ENCODE data around the gene PRKAG3. TPM values are rescaled to one million over a fixed set of nuclear protein-coding genes. Genes with fewer than 3 reads are reported as not detected.
"Not testable (repeated sequence)": the region's sequence is repeated elsewhere in the genome, so short reads cannot be mapped to it uniquely, and the experiment has no call there.

The PRKAG3 gene
- total RNA-seq, 3 donors from 2014 or later: not detected

- Histone ChIP-seq H3K9me3 (no peaks in the 10 kb centered on the region), H3K36me3 (no peaks in the 10 kb centered on the region), H3K27me3 (no peaks in the 10 kb centered on the region), H3K27ac (no peak overlapping the region), H3K4me3 (no peak overlapping the region), H3K4me1 (no peaks in the 10 kb centered on the region)
- TF ChIP-seq POLR2A (IDR thresholded peaks at IDR 0.05): no peak
- no peak for TF ChIP-seq POLR2AphosphoS5 (IDR thresholded peaks at IDR 0.05)
- no peak for TF ChIP-seq CTCF (IDR thresholded peaks at IDR 0.05)
- intact Hi-C loops (cut with DNase I; ENCODE audit: low total_unique reads): no loop called here
- no peak for DNase-seq (ENCODE audit: low spot score in 2 of 2)
These were observed 54.2 kb downstream of the PRKAG3 start for GRCh38 chr2:218777276-218777990.

GRCh38 chr2:218776488-218776887 lies 55.1 kb downstream of the PRKAG3 start:
- intact Hi-C loops (cut with DNase I; ENCODE audit: low total_unique reads): no loop called here
- no peak for DNase-seq (ENCODE audit: low spot score in 2 of 2)
- no peaks in the 10 kb centered on the region for H3K27me3 ChIP-seq
- H3K36me3 ChIP-seq: no peaks in the 10 kb centered on the region
- H3K9me3 ChIP-seq: no peaks in the 10 kb centered on the region
- no peaks in the 10 kb centered on the region for H3K4me1 ChIP-seq
- H3K27ac ChIP-seq: no peak overlapping the region
- no peak overlapping the region for H3K4me3 ChIP-seq
- TF ChIP-seq POLR2A (IDR thresholded peaks at IDR 0.05) (no peak), CTCF (IDR thresholded peaks at IDR 0.05) (no peak), POLR2AphosphoS5 (IDR thresholded peaks at IDR 0.05) (no peak)

DNA sequence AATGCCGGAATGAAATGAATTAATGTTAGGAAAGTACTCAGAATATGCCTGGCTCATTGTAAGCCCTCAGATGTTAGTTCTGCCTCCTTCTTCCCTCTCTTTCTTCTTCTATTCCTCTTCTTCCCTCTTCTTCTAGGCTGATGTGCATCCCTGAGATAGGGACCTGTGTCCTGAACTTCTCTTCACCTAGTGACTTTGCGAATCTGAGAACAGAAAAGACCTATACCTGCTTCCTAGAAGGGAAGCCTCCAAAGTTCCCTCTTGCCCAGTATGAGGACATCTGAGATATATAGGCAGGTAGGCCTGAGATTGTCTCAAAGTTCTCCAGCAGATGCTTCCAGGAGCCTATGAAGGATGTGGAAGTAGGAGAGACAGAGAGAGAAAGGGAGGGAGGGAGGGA lies 57.7 kb downstream of the PRKAG3 start:
- H3K4me1 ChIP-seq: no peaks in the 10 kb centered on the region
- intact Hi-C loops (cut with DNase I; ENCODE audit: low total_unique reads): no loop called here
- no peak overlapping the region for H3K4me3 ChIP-seq
- no peaks in the 10 kb centered on the region for H3K36me3 ChIP-seq
- no peak for TF ChIP-seq POLR2A (IDR thresholded peaks at IDR 0.05)
- TF ChIP-seq POLR2AphosphoS5 (IDR thresholded peaks at IDR 0.05): no peak
- TF ChIP-seq CTCF (IDR thresholded peaks at IDR 0.05): no peak
- no peak overlapping the region for H3K27ac ChIP-seq
- DNase-seq (ENCODE audit: low spot score in 2 of 2): no peak
- no peaks in the 10 kb centered on the region for H3K9me3 ChIP-seq
- no peaks in the 10 kb centered on the region for H3K27me3 ChIP-seq

DNA sequence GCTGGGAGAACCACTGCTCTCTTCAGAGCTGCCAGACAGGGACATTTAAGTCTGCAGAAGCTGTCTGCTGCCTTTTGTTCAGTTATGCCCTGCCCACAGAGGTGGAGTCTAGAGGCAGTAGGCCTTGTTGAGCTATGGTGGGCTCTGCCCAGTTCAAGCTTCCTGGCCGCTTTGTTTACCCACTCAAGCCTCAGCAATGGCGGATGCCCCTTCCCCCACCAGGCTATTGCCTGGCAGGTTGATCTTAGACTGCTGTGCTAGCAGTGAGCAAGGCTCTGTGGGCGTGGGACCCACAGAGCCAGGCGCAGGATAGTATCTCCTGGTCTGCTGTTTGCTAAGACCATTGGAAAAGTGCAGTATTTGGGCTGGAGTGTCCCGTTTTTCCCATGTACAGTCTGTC lies 58.8 kb downstream of the PRKAG3 start:
- H3K27ac ChIP-seq; H3K4me3 ChIP-seq; H3K36me3 ChIP-seq; DNase-seq (ENCODE audit: low spot score in 2 of 2); H3K4me1 ChIP-seq; intact Hi-C loops (cut with DNase I; ENCODE audit: low total_unique reads); H3K9me3 ChIP-seq; H3K27me3 ChIP-seq: not testable (repeated sequence)

Other genes starting within 250 kb of the PRKAG3 start
- 1 to 10 TPM; 1.8 to 8.0 (median 2.6) TPM for gene PLCD4, start 223.9 kb downstream of the PRKAG3 start, total RNA-seq
- 10 to 100 TPM; 12.0 to 16.0 (median 15.4) TPM for gene ZNF142, start 172.2 kb downstream of the PRKAG3 start, total RNA-seq
- 10 to 100 TPM; 26.4 to 35.4 (median 32.4) TPM for gene BCS1L, start 172.1 kb downstream of the PRKAG3 start, total RNA-seq
- gene RNF25, start 159.8 kb downstream of the PRKAG3 start, total RNA-seq: 10 to 100 TPM; 22.7 to 25.9 (median 23.0) TPM
- 10 to 100 TPM; 22.2 to 78.0 (median 35.7) TPM for gene STK36, start 159.7 kb downstream of the PRKAG3 start, total RNA-seq
- gene TTLL4, start 121.0 kb downstream of the PRKAG3 start, total RNA-seq: 10 to 100 TPM in 2 of 3 donors, 1 to 10 TPM in 1; 8.3 to 34.7 (median 29.0) TPM
- gene CYP27A1, start 49.7 kb downstream of the PRKAG3 start, total RNA-seq: 10 to 100 TPM; 25.6 to 65.0 (median 28.8) TPM
- gene WNT6, start 28.0 kb upstream of the PRKAG3 start, total RNA-seq: 1 to 10 TPM in 2 of 3 donors, under 1 TPM in 1; 0.48 to 3.3 (median 1.3) TPM
- gene WNT10A, start 49.0 kb upstream of the PRKAG3 start, total RNA-seq: 1 to 10 TPM in 1 of 3 donors, under 1 TPM in 1, not detected in 1; 0.88 to 2.9 TPM
- gene CDK5R2, start 127.9 kb upstream of the PRKAG3 start, total RNA-seq: not detected
- not detected for gene FEV, start 153.4 kb upstream of the PRKAG3 start, total RNA-seq
- not detected for gene CRYBA2, start 161.6 kb upstream of the PRKAG3 start, total RNA-seq
- under 1 TPM in 1 of 3 donors, not detected in 2; 0.33 TPM for gene CFAP65, start 209.7 kb upstream of the PRKAG3 start, total RNA-seq
- under 1 TPM in 2 of 3 donors, not detected in 1; 0.16 to 0.66 TPM for gene IHH, start 229.1 kb upstream of the PRKAG3 start, total RNA-seq